CD4-positive, alpha-beta T cell (primary cell): ENCODE data around the gene DNAJB6. TPM values are rescaled to one million over a fixed set of nuclear protein-coding genes. Genes with fewer than 3 reads are reported as not detected.

Source experiments
- ATAC-seq: fragments of 200-7000 bp; cut with Tn5 transposase; one replicate; pipeline ENCODE4 v1.10.0; 2022; ENCODE audit warnings: mild to moderate bottlenecking; ENCODE audit not compliant: poor library complexity
- CTCF ChIA-PET: fragments of 350-600 bp; sonication (Branson Sonifier 250); formaldehyde crosslinking; loops from one replicate; lab custom pipeline; 2021; ENCODE audit warnings: antibody characterized with exemption, inconsistent platforms; lab: Charles Lee
- POLR2A ChIA-PET: fragments of 350-600 bp; sonication (Branson Sonifier 250); formaldehyde crosslinking; loops from one replicate; lab custom pipeline; 2021; ENCODE audit warnings: antibody characterized with exemption, inconsistent platforms; lab: Charles Lee
- DNase-seq, 14 experiments: peaks; one replicate each; pipeline ENCODE4 v3.0.0-alpha.2; 2013 to 2020; ENCODE audit warnings: mixed read lengths in 2 of 14
- H3K27ac ChIP-seq, 2 donors: one replicate each; pipeline versions ENCODE4 v1.5.1 to v1.7.0; 2013; ENCODE audit warnings: low read length in 2 of 2, low read depth in 1 of 2, mild to moderate bottlenecking in 1 of 2
- H3K27me3 ChIP-seq, 2 experiments: 1 replicate in 1 of 2; 2 replicates in 1 of 2; pipeline versions ENCODE4 v1.6.1 to v1.7.0; 2013; ENCODE audit warnings: low read length in 2 of 2, control low read depth in 1 of 2, mild to moderate bottlenecking in 1 of 2, moderate library complexity in 1 of 2; ENCODE audit not compliant: insufficient read depth in 2 of 2, control insufficient read depth in 1 of 2
- H3K36me3 ChIP-seq: one replicate; pipeline ENCODE4 v1.6.1; 2013; ENCODE audit warnings: low read length, control low read depth; ENCODE audit not compliant: insufficient read depth
- H3K4me1 ChIP-seq: one replicate; pipeline ENCODE4 v1.6.1; 2013; ENCODE audit warnings: low read length, control low read depth; ENCODE audit not compliant: insufficient read depth
- H3K4me3 ChIP-seq: one replicate; pipeline ENCODE4 v1.5.1; 2013; ENCODE audit warnings: mild to moderate bottlenecking, low read length, moderate library complexity
- H3K9me3 ChIP-seq, 2 experiments: 1 replicate in 1 of 2; 2 replicates in 1 of 2; pipeline versions ENCODE4 v1.6.1 to v1.7.0; 2013; ENCODE audit warnings: low read length in 2 of 2, mild to moderate bottlenecking in 2 of 2, control low read depth in 1 of 2, moderate library complexity in 1 of 2; ENCODE audit not compliant: control insufficient read depth in 1 of 2, insufficient read depth in 1 of 2
- H3K27ac Mint-ChIP-seq: one replicate; pipeline ENCODE4 v1.8.0; 2020; ENCODE audit warnings: mixed read lengths
- H3K27me3 Mint-ChIP-seq: one replicate; pipeline ENCODE4 v1.8.0; 2021; ENCODE audit warnings: mixed read lengths
- H3K36me3 Mint-ChIP-seq: one replicate; pipeline ENCODE4 v1.8.0; 2021; ENCODE audit warnings: low read depth, mixed read lengths
- H3K4me1 Mint-ChIP-seq: one replicate; pipeline ENCODE4 v1.8.0; 2021; ENCODE audit warnings: low read depth, mixed read lengths
- H3K4me3 Mint-ChIP-seq: one replicate; pipeline ENCODE4 v1.8.0; 2020; ENCODE audit warnings: mild to moderate bottlenecking, mixed read lengths
- H3K9me3 Mint-ChIP-seq: one replicate; pipeline ENCODE4 v1.8.0; 2020; ENCODE audit warnings: mixed read lengths
- CTCF ChIP-seq: fragments of 200-600 bp; IDR thresholded peaks from one replicate; pipeline ENCODE4 v1.8.0; 2022; ENCODE audit warnings: antibody characterized with exemption, mild to moderate bottlenecking
- intact Hi-C, 2 experiments: fragments of 100-400 bp; cut with DNase I in 1 of 2; cut with micrococcal nuclease in 1 of 2; formaldehyde crosslinking; loops; one replicate each; pipeline versions ENCODE4 v1.15.1 to v1.9.0; 2023 to 2025; cut with DNase I, micrococcal nuclease
- total RNA-seq, 174 experiments: library from RNA in 2 of 174; stranded (reverse) in 2 of 174; gene quantifications; one replicate each; pipeline ENCODE4 v1.2.3 and lab custom pipeline; 2021 to 2026

DNAJB6 gene
- total RNA-seq, 2 experiments from 2014 or later = 232 to 242 TPM

- ATAC-seq (peak; percentile 56), DNase-seq (peak in 12 of 14 experiments; percentile 10 to 82 (median 39))
- intact Hi-C loops = no loop called here
- H3K27ac Mint-ChIP-seq = no peak overlapping the region
- no peak overlapping the region for H3K4me3 Mint-ChIP-seq
- peaks cover 32% of the 10 kb centered on the region for H3K4me1 Mint-ChIP-seq
- no peaks in the 10 kb centered on the region for H3K36me3 Mint-ChIP-seq
- Histone ChIP-seq H3K36me3 (no peaks in the 10 kb centered on the region), H3K27ac (no peak overlapping the region), H3K4me3 (no peak overlapping the region), H3K4me1 (peaks cover 43% of the 10 kb centered on the region), H3K27me3 (no peaks in the 10 kb centered on the region), H3K9me3 (no peaks in the 10 kb centered on the region)
- no peaks in the 10 kb centered on the region for H3K27me3 Mint-ChIP-seq
- ChIA-PET POLR2A (no interaction called here), CTCF (no interaction called here)
- H3K9me3 Mint-ChIP-seq = no peaks in the 10 kb centered on the region
- no peak for TF ChIP-seq CTCF
Observed at GRCh38 chr7:157299613-157300368, 37.0 kb upstream of the DNAJB6 start.

GRCh38 chr7:157300369-157300825 lies 36.4 kb upstream of the DNAJB6 start:
- Mint-ChIP-seq H3K36me3 (no peaks in the 10 kb centered on the region), H3K27me3 (no peaks in the 10 kb centered on the region), H3K9me3 (no peaks in the 10 kb centered on the region), H3K4me3 (no peak overlapping the region), H3K27ac (peak overlapping the region; percentile 81), H3K4me1 (peaks cover 32% of the 10 kb centered on the region)
- ATAC-seq (no peak), DNase-seq (no peak)
- Histone ChIP-seq H3K9me3 (no peaks in the 10 kb centered on the region), H3K4me3 (no peak overlapping the region), H3K4me1 (peaks cover 43% of the 10 kb centered on the region), H3K27ac (no peak overlapping the region), H3K36me3 (no peaks in the 10 kb centered on the region), H3K27me3 (no peaks in the 10 kb centered on the region)
- POLR2A ChIA-PET = no interaction called here
- intact Hi-C loops = no loop called here
- CTCF ChIA-PET = no interaction called here
- TF ChIP-seq CTCF = no peak

- Mint-ChIP-seq H3K9me3 (no peaks in the 10 kb centered on the region), H3K4me3 (peak overlapping the region; percentile 79), H3K36me3 (no peaks in the 10 kb centered on the region), H3K27me3 (no peaks in the 10 kb centered on the region), H3K4me1 (peaks cover 32% of the 10 kb centered on the region), H3K27ac (peak overlapping the region; percentile 81)
- DNase-seq (peak in 1 of 14 experiments; percentile 15), ATAC-seq (no peak)
- intact Hi-C loops = loop anchor here in 1 of 2 experiments (1.0 kb wide), 1 partner anchor 39 kb away; no protein-coding TSS in a partner anchor
- H3K9me3 ChIP-seq = no peaks in the 10 kb centered on the region
- no peaks in the 10 kb centered on the region for H3K27me3 ChIP-seq
- H3K4me1 ChIP-seq = peaks cover 47% of the 10 kb centered on the region
- peak overlapping the region; percentile 39 to 78 for H3K27ac ChIP-seq
- H3K4me3 ChIP-seq = peak overlapping the region; percentile 26
- CTCF ChIA-PET = interaction anchor here (1.1 to 1.3 kb wide), 2 partner anchors 28 to 85 kb away, joined by 3 to 4 read pairs; no protein-coding TSS in a partner anchor
- POLR2A ChIA-PET = interaction anchor here (2.8 kb wide), 1 partner anchor 36 kb away, joined by 38 read pairs; the partner anchor contains the start of gene DNAJB6
- no peaks in the 10 kb centered on the region for H3K36me3 ChIP-seq
- no peak for TF ChIP-seq CTCF
Observed at GRCh38 chr7:157301610-157302120, 35.1 kb upstream of the DNAJB6 start.
